Breast epithelium (tissue), 3 donors: ENCODE results near the gene TPD52L1.

Experiments used
- CTCF ChIP-seq, 3 donors: fragments of 450-650 bp; IDR thresholded peaks; one replicate each; pipeline ENCODE4 v1.5.1; 2016 to 2017; ENCODE audit warnings: antibody characterized with exemption in 3 of 3, mild to moderate bottlenecking in 3 of 3, moderate library complexity in 3 of 3
- POLR2AphosphoS5 ChIP-seq, 3 donors: sonication (generic); formaldehyde crosslinking; IDR thresholded peaks; one replicate each; pipeline ENCODE4 v1.6.1; 2017; ENCODE audit warnings: antibody characterized with exemption in 3 of 3

GRCh38 chr6:125216015-125216414 is 62.4 kb downstream of the TPD52L1 start:
- TF ChIP-seq CTCF (IDR thresholded peaks at IDR 0.05) (no peak), POLR2AphosphoS5 (IDR thresholded peaks at IDR 0.05) (no peak)
